Measurements from ENCODE around the gene ZNF44.
A peak's percentile ranks its signal among the peaks of the same experiment; 100 is the strongest.

ZNF44 gene

DNA sequence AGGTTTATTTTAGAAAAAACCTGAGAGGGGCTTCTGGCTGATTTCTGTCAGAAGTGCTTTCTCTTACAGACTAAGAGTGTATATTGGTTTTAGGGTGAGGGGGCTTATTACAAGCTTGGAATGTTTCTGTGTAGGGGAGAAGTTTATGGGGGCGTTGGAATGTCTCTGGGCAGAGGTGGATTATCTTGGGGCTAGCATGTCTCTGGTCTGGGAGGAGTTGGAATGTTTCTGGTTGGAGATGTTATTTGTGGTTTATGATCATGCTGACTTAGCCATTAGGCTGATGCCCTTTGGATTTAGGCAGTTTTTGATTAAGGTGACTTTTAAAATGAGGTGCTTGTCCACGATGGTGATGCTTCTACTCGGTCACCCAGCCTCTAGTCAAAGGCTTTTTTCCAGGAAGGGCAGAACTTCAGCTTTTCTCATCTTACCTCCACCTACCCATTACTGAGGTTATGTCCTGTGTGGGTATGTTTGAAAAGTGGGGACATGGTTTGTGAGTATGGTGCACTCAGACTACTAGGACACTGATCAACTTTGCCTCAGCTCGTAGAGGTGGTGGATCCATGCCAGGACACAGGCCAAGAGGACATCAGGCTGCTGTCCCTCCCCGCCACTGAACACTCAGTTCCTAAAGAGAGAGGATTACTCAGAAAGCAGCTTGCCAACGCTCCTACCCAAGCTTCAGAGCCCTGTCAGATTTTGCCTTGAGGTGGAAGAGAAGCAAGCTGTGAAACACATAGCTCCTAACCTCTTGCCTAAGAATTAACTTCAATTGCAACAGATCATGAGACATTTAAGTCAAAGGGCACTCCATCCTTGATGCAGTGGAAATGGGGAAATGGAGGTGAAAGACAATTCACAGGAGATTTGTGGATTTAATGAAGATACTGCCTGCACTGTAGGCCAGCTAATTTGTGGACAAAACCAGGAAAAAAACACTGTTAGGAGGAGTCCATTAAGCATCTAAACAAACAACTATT, 63.6 kb downstream of the ZNF44 start:
- DNase-seq = peak; percentile 15 to 43
- H3K4ac ChIP-seq (ENCODE audit: low read depth, low read length) = no peak overlapping the region
- no peak overlapping the region for H4K8ac ChIP-seq (ENCODE audit: low read depth, low read length)
- H2AK5ac ChIP-seq (ENCODE audit: low read length) = no peak overlapping the region
- no peak overlapping the region for H3K9ac ChIP-seq (ENCODE audit: low read length)
- H3K79me2 ChIP-seq (ENCODE audit: control insufficient read depth, insufficient read depth, low read length, poor library complexity) = no peaks in the 10 kb centered on the region
- no peaks in the 10 kb centered on the region for H3K27me3 ChIP-seq (ENCODE audit: insufficient read depth, low read length)
- H3K27ac ChIP-seq (ENCODE audit: low read depth, low read length) = no peak overlapping the region
- H3K4me2 ChIP-seq (ENCODE audit: low read length) = no peak overlapping the region
- H3K4me1 ChIP-seq (ENCODE audit: control insufficient read depth in 1 of 2, insufficient read depth in 2 of 2, low read length in 2 of 2) = no peaks in the 10 kb centered on the region
- peaks cover 11% of the 10 kb centered on the region for H3K9me3 ChIP-seq (ENCODE audit: insufficient read depth, low read depth, low read length)
- no peak overlapping the region for H3K23ac ChIP-seq (ENCODE audit: low read length)
- H3K18ac ChIP-seq (ENCODE audit: low read length) = no peak overlapping the region
- H2BK5ac ChIP-seq (ENCODE audit: low read depth, low read length, poor library complexity) = no peak overlapping the region
- no peaks in the 10 kb centered on the region for H3K79me1 ChIP-seq (ENCODE audit: low read length)
- H2BK12ac ChIP-seq (ENCODE audit: low read length) = no peak overlapping the region
- peaks cover 6 to 16% of the 10 kb centered on the region in 2 experiments for H3K36me3 ChIP-seq (ENCODE audit: control insufficient read depth in 1 of 2, insufficient read depth in 2 of 2, low read length in 2 of 2)
- H4K12ac ChIP-seq (ENCODE audit: low read depth, low read length) = no peak overlapping the region
- no peak overlapping the region for H2AFZ ChIP-seq (ENCODE audit: insufficient read depth, low read length, poor library complexity)
- no CpG with 5 or more reads among the region's 6 CpGs for WGBS (ENCODE audit: extremely low coverage, insufficient coverage, insufficient read length)
- no peak overlapping the region for H4K91ac ChIP-seq (ENCODE audit: low read depth, low read length)
- H3K14ac ChIP-seq (ENCODE audit: low read length) = no peak overlapping the region
- H3K4me3 ChIP-seq (ENCODE audit: low read depth, low read length) = no peak overlapping the region
- no peak overlapping the region for H2BK120ac ChIP-seq (ENCODE audit: insufficient read depth, low read length, poor library complexity)

DNA sequence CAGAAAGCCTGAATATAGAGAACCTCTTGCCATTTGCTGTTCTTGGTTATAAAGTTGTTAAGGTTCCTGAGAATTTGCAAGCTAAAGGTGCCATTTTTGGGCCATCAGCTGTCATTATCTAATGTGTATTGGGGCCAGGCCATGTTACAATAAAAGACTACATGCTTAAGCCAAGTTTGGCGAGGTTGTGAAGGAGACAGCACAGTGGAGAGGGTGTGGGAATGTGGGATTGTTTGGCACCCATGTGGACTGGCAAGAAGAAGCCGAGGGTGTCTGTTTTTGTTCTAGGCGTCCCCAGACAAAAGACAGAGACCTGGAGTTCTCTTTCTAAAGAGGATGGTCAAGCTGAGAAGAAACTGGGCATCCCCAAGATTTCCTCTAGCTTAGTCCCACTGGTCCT, 64.7 kb downstream of the ZNF44 start:
- H4K91ac ChIP-seq (ENCODE audit: low read depth, low read length) = no peak overlapping the region
- no CpG with 5 or more reads among the region's 3 CpGs for WGBS (ENCODE audit: extremely low coverage, insufficient coverage, insufficient read length)

DNA sequence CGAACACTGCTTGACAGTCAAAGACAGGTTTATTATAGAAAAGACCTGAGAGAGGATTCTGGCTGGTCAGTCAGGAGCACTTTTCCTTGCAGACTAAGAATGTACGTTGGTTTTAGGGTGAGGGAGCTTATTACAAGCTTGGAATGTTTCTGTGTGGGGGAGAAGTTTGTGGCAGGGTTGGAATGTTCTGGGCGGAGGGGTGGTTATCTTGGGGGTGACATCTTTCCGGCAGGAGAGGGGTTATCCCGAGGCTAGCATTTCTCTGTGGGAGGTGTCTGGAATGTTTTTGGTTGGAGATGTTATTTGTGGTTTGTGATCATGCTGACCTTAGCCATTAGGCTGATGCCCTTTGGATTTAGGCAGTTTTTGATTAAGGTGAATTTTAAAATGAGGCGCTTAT, 70.0 kb downstream of the ZNF44 start:
- no peak overlapping the region for H3K4me2 ChIP-seq (ENCODE audit: low read length)
- no peaks in the 10 kb centered on the region for H3K79me1 ChIP-seq (ENCODE audit: low read length)
- H3K4ac ChIP-seq (ENCODE audit: low read depth, low read length) = no peak overlapping the region
- no peak overlapping the region for H4K91ac ChIP-seq (ENCODE audit: low read depth, low read length)
- no peak overlapping the region for H3K18ac ChIP-seq (ENCODE audit: low read length)
- WGBS (ENCODE audit: extremely low coverage, insufficient coverage, insufficient read length) = no CpG with 5 or more reads among the region's 6 CpGs
- H3K23ac ChIP-seq (ENCODE audit: low read length) = no peak overlapping the region
- DNase-seq = no peak
- H3K14ac ChIP-seq (ENCODE audit: low read length) = no peak overlapping the region
- H2BK120ac ChIP-seq (ENCODE audit: insufficient read depth, low read length, poor library complexity) = no peak overlapping the region
- no peaks in the 10 kb centered on the region for H3K79me2 ChIP-seq (ENCODE audit: control insufficient read depth, insufficient read depth, low read length, poor library complexity)
- H3K9ac ChIP-seq (ENCODE audit: low read length) = no peak overlapping the region
- H3K4me3 ChIP-seq (ENCODE audit: low read depth, low read length) = no peak overlapping the region
- H3K9me3 ChIP-seq (ENCODE audit: insufficient read depth, low read depth, low read length) = peaks cover 11% of the 10 kb centered on the region
- H2BK12ac ChIP-seq (ENCODE audit: low read length) = no peak overlapping the region
- H3K36me3 ChIP-seq (ENCODE audit: control insufficient read depth in 1 of 2, insufficient read depth in 2 of 2, low read length in 2 of 2) = peaks cover 9 to 11% of the 10 kb centered on the region in 2 experiments
- no peak overlapping the region for H2BK5ac ChIP-seq (ENCODE audit: low read depth, low read length, poor library complexity)
- H4K12ac ChIP-seq (ENCODE audit: low read depth, low read length) = no peak overlapping the region
- H2AK5ac ChIP-seq (ENCODE audit: low read length) = no peak overlapping the region
- no peak overlapping the region for H2AFZ ChIP-seq (ENCODE audit: insufficient read depth, low read length, poor library complexity)
- no peaks in the 10 kb centered on the region for H3K27me3 ChIP-seq (ENCODE audit: insufficient read depth, low read length)
- no peak overlapping the region for H3K27ac ChIP-seq (ENCODE audit: low read depth, low read length)
- no peak overlapping the region for H4K8ac ChIP-seq (ENCODE audit: low read depth, low read length)
- no peaks in the 10 kb centered on the region for H3K4me1 ChIP-seq (ENCODE audit: control insufficient read depth in 1 of 2, insufficient read depth in 2 of 2, low read length in 2 of 2)

More for the DNA sequence above, 64.7 kb downstream of the ZNF44 start:
- Histone ChIP-seq H3K4me1 (ENCODE audit: control insufficient read depth in 1 of 2, insufficient read depth in 2 of 2, low read length in 2 of 2) (no peaks in the 10 kb centered on the region), H2AK5ac (ENCODE audit: low read length) (no peak overlapping the region), H2AFZ (ENCODE audit: insufficient read depth, low read length, poor library complexity) (no peak overlapping the region), H2BK5ac (ENCODE audit: low read depth, low read length, poor library complexity) (no peak overlapping the region), H2BK12ac (ENCODE audit: low read length) (no peak overlapping the region), H3K4me2 (ENCODE audit: low read length) (no peak overlapping the region), H3K4me3 (ENCODE audit: low read depth, low read length) (no peak overlapping the region), H3K23ac (ENCODE audit: low read length) (no peak overlapping the region), H3K9me3 (ENCODE audit: insufficient read depth, low read depth, low read length) (peaks cover 11% of the 10 kb centered on the region), H3K79me2 (ENCODE audit: control insufficient read depth, insufficient read depth, low read length, poor library complexity) (no peaks in the 10 kb centered on the region), H3K9ac (ENCODE audit: low read length) (no peak overlapping the region), H3K4ac (ENCODE audit: low read depth, low read length) (no peak overlapping the region), H3K27ac (ENCODE audit: low read depth, low read length) (no peak overlapping the region), H3K79me1 (ENCODE audit: low read length) (no peaks in the 10 kb centered on the region), H4K12ac (ENCODE audit: low read depth, low read length) (no peak overlapping the region), H2BK120ac (ENCODE audit: insufficient read depth, low read length, poor library complexity) (no peak overlapping the region), H3K27me3 (ENCODE audit: insufficient read depth, low read length) (no peaks in the 10 kb centered on the region), H4K8ac (ENCODE audit: low read depth, low read length) (no peak overlapping the region), H3K18ac (ENCODE audit: low read length) (no peak overlapping the region), H3K14ac (ENCODE audit: low read length) (no peak overlapping the region), H3K36me3 (ENCODE audit: control insufficient read depth in 1 of 2, insufficient read depth in 2 of 2, low read length in 2 of 2) (peaks cover 7 to 16% of the 10 kb centered on the region in 2 experiments)
- no peak for DNase-seq

DNA sequence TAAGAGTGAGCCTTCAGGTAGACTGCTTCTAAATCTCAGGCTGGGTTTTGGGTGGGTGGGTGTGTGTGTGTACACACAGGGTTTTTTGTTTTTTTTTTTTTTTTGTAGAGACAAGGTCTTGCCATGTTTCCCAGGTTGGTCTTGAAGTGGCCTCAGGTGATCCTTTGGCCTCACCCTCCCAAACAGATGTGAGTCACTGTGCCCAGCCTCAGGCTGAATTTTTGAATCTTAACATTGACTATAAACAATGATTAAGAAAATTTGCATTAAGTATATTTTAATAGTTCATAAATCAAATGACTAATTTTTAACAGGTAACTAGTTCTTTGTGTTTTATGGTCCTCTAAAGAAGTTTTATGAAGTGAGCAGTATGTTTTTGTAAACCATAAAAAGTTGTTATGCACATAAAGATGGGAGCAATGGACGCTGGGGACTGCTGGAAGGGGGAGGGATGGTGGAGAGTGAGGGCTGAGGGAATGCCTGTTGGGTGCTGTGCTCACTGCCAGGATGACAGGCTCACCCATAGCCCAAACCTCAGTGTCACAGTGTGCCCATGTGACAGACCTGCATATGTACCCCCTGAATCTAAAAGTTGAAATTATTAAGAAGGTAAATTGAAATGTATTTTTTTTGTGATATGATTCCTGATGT, 71.6 kb downstream of the ZNF44 start:
- no peak overlapping the region for H3K4me2 ChIP-seq (ENCODE audit: low read length)

More for the DNA sequence above, 71.6 kb downstream of the ZNF44 start:
- Histone ChIP-seq H4K8ac (ENCODE audit: low read depth, low read length) (no peak overlapping the region), H3K4ac (ENCODE audit: low read depth, low read length) (no peak overlapping the region), H3K79me1 (ENCODE audit: low read length) (no peaks in the 10 kb centered on the region), H2BK5ac (ENCODE audit: low read depth, low read length, poor library complexity) (no peak overlapping the region), H3K9me3 (ENCODE audit: insufficient read depth, low read depth, low read length) (peaks cover 14% of the 10 kb centered on the region), H4K12ac (ENCODE audit: low read depth, low read length) (no peak overlapping the region), H2AFZ (ENCODE audit: insufficient read depth, low read length, poor library complexity) (no peak overlapping the region), H3K18ac (ENCODE audit: low read length) (no peak overlapping the region), H3K4me3 (ENCODE audit: low read depth, low read length) (no peak overlapping the region), H3K14ac (ENCODE audit: low read length) (no peak overlapping the region), H3K9ac (ENCODE audit: low read length) (no peak overlapping the region), H3K79me2 (ENCODE audit: control insufficient read depth, insufficient read depth, low read length, poor library complexity) (no peaks in the 10 kb centered on the region), H4K91ac (ENCODE audit: low read depth, low read length) (no peak overlapping the region), H3K36me3 (ENCODE audit: control insufficient read depth in 1 of 2, insufficient read depth in 2 of 2, low read length in 2 of 2) (peaks cover 11 to 12% of the 10 kb centered on the region in 2 experiments), H2BK12ac (ENCODE audit: low read length) (no peak overlapping the region), H2BK120ac (ENCODE audit: insufficient read depth, low read length, poor library complexity) (no peak overlapping the region), H3K27me3 (ENCODE audit: insufficient read depth, low read length) (no peaks in the 10 kb centered on the region), H3K23ac (ENCODE audit: low read length) (no peak overlapping the region), H3K4me1 (ENCODE audit: control insufficient read depth in 1 of 2, insufficient read depth in 2 of 2, low read length in 2 of 2) (no peaks in the 10 kb centered on the region), H2AK5ac (ENCODE audit: low read length) (no peak overlapping the region), H3K27ac (ENCODE audit: low read depth, low read length) (no peak overlapping the region)
- no peak for DNase-seq
- no CpG with 5 or more reads among the region's 1 CpG for WGBS (ENCODE audit: extremely low coverage, insufficient coverage, insufficient read length)

Data from trophoblast cell (in vitro differentiated cells and primary cell).